Chondrocyte (in vitro differentiated cells): ENCODE measurements around the gene SMPD3. TPM values are rescaled to one million over a fixed set of nuclear protein-coding genes. Genes with fewer than 3 reads are reported as not detected.
A peak's percentile ranks its signal among the peaks of the same experiment; 100 is the strongest.

Experiments
- DNase-seq: peaks from one replicate; pipeline ENCODE4 v3.0.0; 2021; ENCODE audit warnings: mixed read lengths, low spot score
- H3K27ac Mint-ChIP-seq: one replicate; pipeline ENCODE4 v1.8.0; 2021; ENCODE audit warnings: mild to moderate bottlenecking, moderate library complexity, mixed read lengths; ENCODE audit not compliant: unreplicated experiment
- H3K27me3 Mint-ChIP-seq: 2 replicates; pipeline ENCODE4 v1.8.0; 2021; ENCODE audit warnings: low read depth, mixed read lengths
- H3K36me3 Mint-ChIP-seq: 2 replicates; pipeline ENCODE4 v1.8.0; 2021; ENCODE audit warnings: low read depth, mixed read lengths
- H3K4me1 Mint-ChIP-seq: 2 replicates; pipeline ENCODE4 v1.8.0; 2021; ENCODE audit warnings: low read depth, mild to moderate bottlenecking, mixed read lengths
- H3K4me3 Mint-ChIP-seq: one replicate; pipeline ENCODE4 v1.8.0; 2021; ENCODE audit warnings: mild to moderate bottlenecking, moderate library complexity, mixed read lengths; ENCODE audit not compliant: unreplicated experiment
- H3K9me3 Mint-ChIP-seq: 2 replicates; pipeline ENCODE4 v1.8.0; 2021; ENCODE audit warnings: low read depth, mixed read lengths
- CTCF ChIP-seq: fragments of 200-600 bp; sonication (generic); IDR thresholded peaks from 2 replicates; pipeline ENCODE4 v1.5.0; 2021; ENCODE audit warnings: antibody characterized with exemption, mild to moderate bottlenecking, moderate library complexity
- total RNA-seq: library from RNA; stranded (reverse); gene quantifications from 3 replicates; pipeline ENCODE4 v1.2.1, GENCODE V29; 2021

Gene SMPD3
- total RNA-seq, 1 donor from 2014 or later = not detected

- Mint-ChIP-seq H3K27ac (peak within 1 kb of the TSS; percentile 96), H3K27me3 (no peaks in the 10 kb centered on the region), H3K9me3 (no peaks in the 10 kb centered on the region), H3K4me1 (peaks cover 22% of the 10 kb centered on the region), H3K4me3 (peak within 1 kb of the TSS; percentile 94), H3K36me3 (peaks cover 10% of the 10 kb centered on the region)
- DNase-seq = peak; percentile 95
- peak; percentile 65 for TF ChIP-seq CTCF
Measured at GRCh38 chr16:68310774-68311511, 137.4 kb downstream of the SMPD3 start, which contains the start of the genes PRMT7 and SLC7A6OS. TSS of gene PRMT7 (plus strand) at chr16:68311019. CDS start at chr16:68315980, 4,961 bp downstream. TSS of gene SLC7A6OS (minus strand) at chr16:68310946. CDS start at chr16:68310926, 20 bp downstream.

DNA sequence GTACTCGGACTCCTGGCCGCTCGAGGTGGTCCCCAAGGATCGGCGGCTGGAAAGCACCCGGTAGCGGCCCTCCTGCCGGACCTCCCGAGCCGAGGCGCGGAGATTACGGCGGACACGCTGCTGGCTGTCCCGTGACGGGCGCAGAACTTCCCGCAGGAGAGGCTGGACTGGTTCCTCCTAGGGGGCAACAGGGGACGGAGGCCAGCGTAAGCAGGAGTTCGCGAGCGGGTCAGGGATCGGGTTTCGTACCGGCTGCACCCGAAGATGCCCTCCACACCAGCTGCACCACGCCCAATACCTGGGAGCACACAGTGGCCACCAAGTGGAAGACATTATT lies 137.9 kb downstream of the SMPD3 start:
- Mint-ChIP-seq H3K4me3 (peak overlapping the region; percentile 94), H3K36me3 (peaks cover 7% of the 10 kb centered on the region), H3K9me3 (no peaks in the 10 kb centered on the region), H3K27ac (peak overlapping the region; percentile 96), H3K4me1 (peaks cover 22% of the 10 kb centered on the region), H3K27me3 (no peaks in the 10 kb centered on the region)
- no peak for TF ChIP-seq CTCF
- DNase-seq = no peak

DNA sequence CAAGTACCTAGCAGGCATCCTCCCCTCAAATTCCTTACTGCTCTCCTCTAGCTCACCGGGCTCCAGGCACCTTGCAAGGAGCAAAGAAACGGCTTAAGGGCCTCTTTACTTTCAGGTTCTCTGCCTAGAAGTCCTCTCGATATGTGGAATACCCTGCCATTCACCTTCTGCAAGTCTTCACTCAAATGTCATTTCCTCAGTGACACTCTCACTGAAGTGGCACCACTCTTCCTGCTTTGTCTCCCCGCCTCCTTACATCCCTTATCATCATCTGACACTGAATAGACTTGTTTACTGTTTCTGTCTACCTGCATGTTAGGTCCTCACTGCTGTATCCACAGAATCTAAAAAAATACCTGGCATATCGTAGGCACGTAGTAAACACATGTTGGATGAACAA lies 138.5 kb downstream of the SMPD3 start:
- Mint-ChIP-seq H3K9me3 (no peaks in the 10 kb centered on the region), H3K4me1 (peaks cover 22% of the 10 kb centered on the region), H3K4me3 (peak overlapping the region; percentile 94), H3K27ac (peak overlapping the region; percentile 96), H3K36me3 (peaks cover 9% of the 10 kb centered on the region), H3K27me3 (no peaks in the 10 kb centered on the region)
- no peak for TF ChIP-seq CTCF
- no peak for DNase-seq

Other genes starting within 250 kb of the SMPD3 start
- 0.42 to 0.44 TPM in 2 of 3 replicates, not detected in the other for gene ESRP2, start 212.4 kb downstream of the SMPD3 start, total RNA-seq
- 24.5 to 29.6 TPM (median 28.0 TPM) in 3 replicates for gene PLA2G15, start 203.1 kb downstream of the SMPD3 start, total RNA-seq
- gene SLC7A6, start 184.0 kb downstream of the SMPD3 start, total RNA-seq = 49.5 to 57.3 TPM (median 55.9 TPM) in 3 replicates
- gene SLC7A6OS, start 137.6 kb downstream of the SMPD3 start, total RNA-seq = 9.5 to 12.7 TPM (median 11.8 TPM) in 3 replicates
- 25.1 to 41.8 TPM (median 26.7 TPM) in 3 replicates for gene PRMT7, start 137.5 kb downstream of the SMPD3 start, total RNA-seq
- 29.7 to 35.1 TPM (median 32.5 TPM) in 3 replicates for gene ZFP90, start 90.8 kb upstream of the SMPD3 start, total RNA-seq
- gene CDH3, start 196.8 kb upstream of the SMPD3 start, total RNA-seq = 1.1 to 1.6 TPM (median 1.4 TPM) in 3 replicates